Measurements from ENCODE around the gene TSPEAR.

TSPEAR gene

DNA sequence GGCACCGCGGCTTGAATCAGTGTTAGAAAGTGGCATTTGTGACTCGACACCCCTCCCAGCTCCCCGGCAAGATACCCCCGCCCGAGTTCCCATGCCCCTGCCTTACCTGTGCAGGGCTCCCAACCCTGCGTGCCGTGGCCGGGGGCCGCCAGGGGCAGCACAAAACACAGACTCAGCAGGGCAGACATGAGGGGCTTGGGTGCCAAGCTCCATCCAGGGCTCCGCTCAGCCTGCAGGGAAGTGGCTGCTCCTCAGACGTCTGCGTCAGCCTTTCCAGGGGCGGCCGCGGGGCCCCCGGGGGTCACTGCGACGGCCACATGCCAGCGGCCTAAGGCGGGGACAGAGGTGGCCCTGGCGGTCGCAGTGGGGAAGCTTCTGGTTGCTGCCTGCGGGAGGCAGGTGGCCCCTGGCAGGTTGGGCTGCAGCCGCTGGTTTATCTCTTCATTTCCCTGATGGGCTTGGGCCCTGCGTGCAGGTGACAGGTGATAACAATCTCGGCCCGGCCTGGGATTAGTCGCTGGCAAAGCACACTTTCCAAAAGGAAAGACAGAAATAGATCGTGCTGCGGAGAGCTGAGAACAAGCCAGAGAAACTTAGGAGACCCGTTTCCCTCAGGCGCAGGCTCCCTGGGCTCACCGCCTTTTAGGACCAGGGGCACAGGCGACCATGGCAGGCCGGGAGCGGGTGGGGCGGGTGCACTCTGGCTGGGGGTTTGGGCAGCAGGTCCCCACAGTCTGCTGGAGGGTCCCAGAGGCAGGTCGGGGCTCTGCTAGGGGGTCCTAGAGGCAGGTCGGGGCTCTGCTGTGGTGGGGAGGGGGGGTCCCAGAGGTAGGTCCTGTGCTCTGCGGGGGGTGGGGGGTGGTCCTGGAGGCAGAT is at the start of gene TSPEAR:
TSPEAR (minus strand) TSS at position 246 of the 876 bp plus-strand sequence; CDS start at position 188, 58 bp downstream.
- TF ChIP-seq, protein P1, sequence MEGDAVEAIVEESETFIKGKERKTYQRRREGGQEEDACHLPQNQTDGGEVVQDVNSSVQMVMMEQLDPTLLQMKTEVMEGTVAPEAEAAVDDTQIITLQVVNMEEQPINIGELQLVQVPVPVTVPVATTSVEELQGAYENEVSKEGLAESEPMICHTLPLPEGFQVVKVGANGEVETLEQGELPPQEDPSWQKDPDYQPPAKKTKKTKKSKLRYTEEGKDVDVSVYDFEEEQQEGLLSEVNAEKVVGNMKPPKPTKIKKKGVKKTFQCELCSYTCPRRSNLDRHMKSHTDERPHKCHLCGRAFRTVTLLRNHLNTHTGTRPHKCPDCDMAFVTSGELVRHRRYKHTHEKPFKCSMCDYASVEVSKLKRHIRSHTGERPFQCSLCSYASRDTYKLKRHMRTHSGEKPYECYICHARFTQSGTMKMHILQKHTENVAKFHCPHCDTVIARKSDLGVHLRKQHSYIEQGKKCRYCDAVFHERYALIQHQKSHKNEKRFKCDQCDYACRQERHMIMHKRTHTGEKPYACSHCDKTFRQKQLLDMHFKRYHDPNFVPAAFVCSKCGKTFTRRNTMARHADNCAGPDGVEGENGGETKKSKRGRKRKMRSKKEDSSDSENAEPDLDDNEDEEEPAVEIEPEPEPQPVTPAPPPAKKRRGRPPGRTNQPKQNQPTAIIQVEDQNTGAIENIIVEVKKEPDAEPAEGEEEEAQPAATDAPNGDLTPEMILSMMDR (IDR thresholded peaks at IDR 0.05; ENCODE audit: low read depth, low read length, missing control alignments): no peak
- H3K4me3 ChIP-seq (replicated peaks; ENCODE audit: low read depth, low read length): no peak within 1 kb of the TSS
- DNase-seq (ENCODE audit: extremely low read depth, low read depth): no peak

DNA sequence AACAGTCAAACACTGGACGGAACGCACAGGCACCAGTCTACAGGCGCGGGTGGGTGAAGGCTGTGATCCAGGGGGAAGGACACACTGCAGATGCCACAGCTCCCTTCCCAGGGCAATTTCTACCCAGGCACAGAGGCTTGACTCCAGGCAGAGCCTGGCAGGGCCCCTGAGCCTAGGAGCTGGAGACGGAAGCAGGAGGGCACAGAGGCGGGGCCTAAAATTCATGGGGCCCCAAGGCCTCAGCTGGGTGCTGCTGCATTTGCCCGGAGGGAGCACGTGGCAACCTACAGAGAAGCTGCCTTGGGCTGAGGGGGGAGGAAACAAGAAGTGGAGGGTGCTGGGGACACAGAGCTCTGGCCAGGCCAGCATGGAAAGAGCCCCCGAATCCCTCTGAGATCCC is 49.0 kb upstream of the TSPEAR start:
- DNase-seq (ENCODE audit: extremely low read depth, low read depth): no peak
- TF ChIP-seq, protein P1 (IDR thresholded peaks at IDR 0.05; ENCODE audit: low read depth, low read length, missing control alignments): no peak
- no peak overlapping the region for H3K4me3 ChIP-seq (replicated peaks; ENCODE audit: low read depth, low read length)

DNA sequence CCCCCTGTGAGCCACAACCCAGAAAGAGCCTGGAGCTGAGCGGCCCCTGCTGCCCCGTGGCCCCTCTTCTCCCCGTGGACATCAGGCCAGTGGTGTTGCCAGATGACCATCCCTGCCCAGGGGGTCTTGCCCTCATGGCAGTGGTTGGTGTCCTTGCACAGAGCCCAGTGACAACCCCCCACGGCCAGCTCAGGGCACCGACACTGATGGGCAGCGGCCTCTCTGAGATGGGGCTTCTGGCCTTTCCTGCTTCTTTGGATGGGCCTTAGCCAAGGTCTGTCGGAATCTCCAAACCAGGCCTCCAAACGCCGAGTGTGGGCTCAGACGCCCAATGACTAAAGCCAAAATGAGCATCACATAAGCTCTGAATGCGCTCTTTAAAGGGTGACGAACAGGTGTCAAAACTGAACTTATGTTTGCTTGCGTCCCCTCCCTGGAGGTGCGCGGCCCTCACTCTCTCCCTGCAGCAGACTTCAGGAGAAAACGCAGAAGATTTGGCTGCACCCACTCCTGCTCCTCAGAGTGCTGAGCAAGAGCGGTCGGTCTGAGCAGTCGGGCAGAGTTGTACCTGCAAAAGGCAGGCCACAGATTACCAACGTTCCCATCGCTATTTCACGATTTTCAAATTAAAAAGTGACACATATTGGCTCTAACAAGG is 48.4 kb upstream of the TSPEAR start:
- DNase-seq (ENCODE audit: extremely low read depth, low read depth): no peak
- TF ChIP-seq, protein P1 (IDR thresholded peaks at IDR 0.05; ENCODE audit: low read depth, low read length, missing control alignments): no peak
- H3K4me3 ChIP-seq (replicated peaks; ENCODE audit: low read depth, low read length): no peak overlapping the region

DNA sequence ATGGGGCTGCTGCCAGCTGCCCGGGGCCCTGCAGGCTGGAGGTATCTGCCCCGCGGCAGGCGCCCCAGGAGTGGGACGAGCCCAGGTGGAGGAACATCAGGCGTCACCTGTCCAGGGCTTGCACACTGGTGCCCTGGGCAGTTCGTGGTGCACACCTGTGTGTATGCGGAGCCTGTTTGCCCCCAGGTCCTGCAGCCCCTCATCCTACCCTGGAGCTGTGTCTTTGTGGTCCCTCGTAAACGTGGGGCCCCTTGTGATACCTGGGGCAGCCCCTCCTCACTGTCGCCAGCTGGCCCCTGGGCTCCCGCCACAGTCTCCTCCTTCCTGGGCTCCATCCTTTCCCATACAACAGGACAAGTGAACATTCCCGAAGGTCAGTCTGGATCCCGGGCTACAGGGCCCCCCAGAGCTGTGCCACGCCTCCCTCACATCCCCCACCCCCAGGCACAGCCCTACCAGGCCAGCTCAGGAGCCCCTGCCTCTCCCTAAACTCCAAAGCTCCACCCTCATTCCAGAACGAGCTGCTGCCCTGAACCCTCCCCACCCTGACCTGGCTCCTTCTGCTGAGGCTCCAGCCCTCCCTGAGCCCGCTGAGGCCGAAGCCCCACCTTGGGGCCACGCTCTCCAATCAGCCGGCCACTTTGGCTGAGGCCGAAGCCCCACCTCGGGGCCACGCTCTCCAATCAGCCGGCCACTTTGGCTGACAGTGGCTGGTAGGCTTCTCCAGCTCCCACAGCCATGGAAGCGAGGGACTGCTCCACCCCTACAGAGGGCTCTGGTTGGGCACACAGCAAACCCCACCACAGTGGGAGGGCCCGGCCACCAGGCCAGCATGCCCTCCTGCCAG is 47.6 kb upstream of the TSPEAR start:
- no peak for DNase-seq (ENCODE audit: extremely low read depth, low read depth)
- H3K4me3 ChIP-seq (replicated peaks; ENCODE audit: low read depth, low read length): no peak overlapping the region
- TF ChIP-seq, protein P1 (IDR thresholded peaks at IDR 0.05; ENCODE audit: low read depth, low read length, missing control alignments): no peak

DNA sequence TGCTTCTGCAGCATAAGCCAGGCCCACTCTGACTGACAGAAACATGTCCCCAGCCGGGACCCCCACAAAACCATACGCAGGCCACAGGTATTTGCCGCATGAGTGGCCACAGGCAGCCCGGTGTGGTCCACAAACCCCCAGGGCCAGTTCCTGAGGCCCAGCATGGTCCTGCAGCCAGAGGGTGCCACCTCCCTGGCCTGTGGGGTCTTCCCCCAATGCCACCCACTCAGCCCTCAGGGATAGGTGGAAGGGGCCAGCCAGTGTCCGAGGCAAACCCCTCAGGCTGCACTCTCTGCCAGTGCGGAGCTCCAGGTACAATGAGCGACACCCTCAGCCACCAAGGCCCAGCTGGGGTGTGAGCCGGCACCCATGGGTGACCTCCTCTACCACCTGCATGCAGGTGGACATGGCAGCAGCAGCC is 46.8 kb upstream of the TSPEAR start:
- no peak overlapping the region for H3K4me3 ChIP-seq (replicated peaks; ENCODE audit: low read depth, low read length)
- DNase-seq (ENCODE audit: extremely low read depth, low read depth): no peak
- TF ChIP-seq, protein P1 (IDR thresholded peaks at IDR 0.05; ENCODE audit: low read depth, low read length, missing control alignments): no peak

DNA sequence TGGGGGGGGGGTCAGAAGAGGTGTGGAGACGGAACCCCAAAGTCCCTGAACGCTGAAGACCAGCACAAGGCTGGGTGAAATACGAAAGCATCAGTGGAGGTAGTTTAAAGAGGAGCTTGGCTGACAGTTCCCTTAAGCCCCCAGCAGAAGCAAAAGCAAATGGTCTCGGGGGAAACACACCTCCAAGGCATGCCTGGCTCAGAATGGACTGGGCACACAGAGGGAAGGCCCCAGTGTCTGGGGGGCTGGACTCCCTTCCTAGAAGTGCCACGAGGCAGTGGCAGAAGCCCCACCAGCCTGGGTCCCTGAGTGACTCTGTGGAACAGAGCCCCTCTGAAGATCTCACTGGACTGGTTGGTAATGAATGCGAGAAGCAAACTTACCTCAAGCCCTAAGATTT is 46.4 kb upstream of the TSPEAR start:
- TF ChIP-seq, protein P1 (IDR thresholded peaks at IDR 0.05; ENCODE audit: low read depth, low read length, missing control alignments): no peak
- H3K4me3 ChIP-seq (replicated peaks; ENCODE audit: low read depth, low read length): no peak overlapping the region
- no peak for DNase-seq (ENCODE audit: extremely low read depth, low read depth)
